ENCODE data around the gene INTS1.

INTS1 gene

DNA sequence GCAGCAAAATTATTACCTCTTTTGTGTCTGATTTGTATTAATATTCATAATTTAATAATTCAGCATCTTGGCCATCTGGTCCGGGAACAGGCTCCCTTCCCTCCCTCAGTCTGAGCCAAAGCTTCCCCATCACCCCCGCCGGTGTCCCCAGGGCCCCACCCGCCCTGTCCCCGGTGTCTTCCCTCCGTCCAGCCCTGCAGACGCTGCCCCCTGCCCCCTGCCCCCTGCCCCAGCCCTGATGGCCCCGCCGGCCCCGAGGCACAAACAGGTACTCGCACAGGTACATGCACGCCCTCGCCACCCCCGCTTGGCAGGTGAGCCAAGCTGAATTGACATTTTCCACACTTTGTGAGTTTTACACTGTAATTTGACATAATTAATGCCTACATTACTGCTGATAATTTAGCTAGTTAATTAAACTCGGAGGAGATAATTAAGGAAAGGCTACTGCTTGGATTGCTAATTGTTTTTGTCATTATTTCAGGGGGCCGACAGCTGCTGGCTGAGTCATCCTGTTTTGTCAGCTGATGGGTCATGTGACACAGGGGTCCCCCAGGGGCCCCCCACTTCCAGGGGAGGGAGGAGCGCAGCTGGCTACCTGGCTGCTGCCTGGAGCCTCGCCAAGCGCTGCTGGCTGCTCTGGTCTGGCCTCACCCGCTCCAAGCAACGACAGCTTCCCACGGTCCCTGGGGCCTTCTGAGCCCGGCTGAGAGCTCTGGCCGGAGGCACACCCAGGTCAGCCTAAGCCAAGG is 81.5 kb downstream of the INTS1 start:
- H3K27ac Mint-ChIP-seq, result no peak overlapping the region
- H3K4me3 Mint-ChIP-seq, result no peak overlapping the region
- H3K27me3 Mint-ChIP-seq, result peaks cover 4% of the 10 kb centered on the region
- H3K36me3 Mint-ChIP-seq, result peaks cover 2% of the 10 kb centered on the region
- H3K9me3 Mint-ChIP-seq, result no peaks in the 10 kb centered on the region
- H3K4me1 Mint-ChIP-seq, result peaks cover 11% of the 10 kb centered on the region

- no peaks in the 10 kb centered on the region for H3K9me3 Mint-ChIP-seq
Observed at GRCh38 chr7:1421946-1422345, 82.2 kb downstream of the INTS1 start.

GRCh38 chr7:1421020-1421790 is 83.0 kb downstream of the INTS1 start:
- Mint-ChIP-seq H3K9me3 (no peaks in the 10 kb centered on the region), H3K36me3 (peaks cover 5% of the 10 kb centered on the region), H3K27me3 (peaks cover 4% of the 10 kb centered on the region), H3K4me1 (peaks cover 22% of the 10 kb centered on the region), H3K27ac (no peak overlapping the region), H3K4me3 (no peak overlapping the region)

More at GRCh38 chr7:1421946-1422345, 82.2 kb downstream of the INTS1 start:
- no peak overlapping the region for H3K4me3 Mint-ChIP-seq
- no peak overlapping the region for H3K27ac Mint-ChIP-seq
- H3K27me3 Mint-ChIP-seq, result peaks cover 4% of the 10 kb centered on the region
- H3K4me1 Mint-ChIP-seq, result peaks cover 18% of the 10 kb centered on the region
- H3K36me3 Mint-ChIP-seq, result peaks cover 5% of the 10 kb centered on the region
